Esophagus muscularis mucosa (tissue), 4 donors: ENCODE results near the gene CLCN4. TPM values are rescaled to one million over a fixed set of nuclear protein-coding genes. Genes with fewer than 3 reads are reported as not detected.

Experiments used
- DNase-seq: peaks from one replicate; pipeline ENCODE4 v3.0.0-alpha.2; 2017; ENCODE audit errors: extremely low spot score
- H3K27ac ChIP-seq, 4 donors: fragments of 200-600 bp; sonication (generic); replicated peaks in 1 of 4; 1 replicate in 3 of 4; 2 replicates in 1 of 4; pipeline ENCODE4 v1.5.1; 2016 to 2019; ENCODE audit warnings: mild to moderate bottlenecking in 1 of 4
- H3K27me3 ChIP-seq, 4 donors: fragments of 200-600 bp; sonication (generic); one replicate each; pipeline versions ENCODE4 v1.5.1 to v1.6.0; 2016 to 2019
- H3K36me3 ChIP-seq, 4 donors: fragments of 200-600 bp; sonication (generic); one replicate each; pipeline ENCODE4 v1.5.1; 2016 to 2019
- H3K4me1 ChIP-seq, 4 donors: fragments of 200-600 bp; sonication (generic); one replicate each; pipeline ENCODE4 v1.5.1; 2016 to 2019
- H3K4me3 ChIP-seq, 4 donors: fragments of 200-600 bp; sonication (generic); 1 replicate in 2 of 4; 2 replicates in 2 of 4; pipeline ENCODE4 v1.5.1; 2016 to 2019; ENCODE audit warnings: mild to moderate bottlenecking in 4 of 4, moderate library complexity in 1 of 4
- H3K9me3 ChIP-seq, 4 donors: fragments of 200-600 bp; sonication (generic); 1 replicate in 3 of 4; 2 replicates in 1 of 4; pipeline ENCODE4 v1.5.1; 2016 to 2019
- EP300 ChIP-seq: sonication (generic); formaldehyde crosslinking; IDR thresholded peaks from one replicate; pipeline ENCODE4 v1.6.1; 2017; ENCODE audit warnings: antibody characterized with exemption
- POLR2A ChIP-seq: fragments of 450-650 bp; IDR thresholded peaks from one replicate; pipeline ENCODE4 v1.6.1; 2017; ENCODE audit warnings: antibody characterized with exemption, moderate library complexity, mild to moderate bottlenecking, low read depth
- POLR2AphosphoS5 ChIP-seq, 2 donors: sonication (generic); formaldehyde crosslinking; IDR thresholded peaks; one replicate each; pipeline ENCODE4 v1.6.1; 2017; ENCODE audit warnings: antibody characterized with exemption in 2 of 2
- WGBS: methylation state at CpG from one replicate; pipeline ENCODE4 v1.1.5; 2018; 5-methylcytosine and 5-hydroxymethylcytosine counted together
- intact Hi-C: fragments of 100-400 bp; cut with DNase I; formaldehyde crosslinking; loops from one replicate; pipeline ENCODE4 v1.15.1; 2023
- total RNA-seq, 4 donors: library from RNA; depleted of rRNA; stranded (reverse); fragments of >200 nt; gene quantifications; one replicate each; pipeline versions ENCODE4 v1.1.0 to v1.2.1, GENCODE V29; 2016
- TF ChIP-seq, protein P1 (sequence below), 3 experiments: fragments of 200-600 bp in 2 of 3; fragments of 450-650 bp in 1 of 3; sonication (generic) in 2 of 3; IDR thresholded peaks; one replicate each; pipeline ENCODE4 v1.5.1; 2017 to 2019; ENCODE audit warnings: antibody characterized with exemption in 3 of 3, mild to moderate bottlenecking in 2 of 3, moderate library complexity in 1 of 3

The CLCN4 gene
- total RNA-seq, 4 donors from 2014 or later = 0.42 to 1.8 (median 1.1) TPM

DNA sequence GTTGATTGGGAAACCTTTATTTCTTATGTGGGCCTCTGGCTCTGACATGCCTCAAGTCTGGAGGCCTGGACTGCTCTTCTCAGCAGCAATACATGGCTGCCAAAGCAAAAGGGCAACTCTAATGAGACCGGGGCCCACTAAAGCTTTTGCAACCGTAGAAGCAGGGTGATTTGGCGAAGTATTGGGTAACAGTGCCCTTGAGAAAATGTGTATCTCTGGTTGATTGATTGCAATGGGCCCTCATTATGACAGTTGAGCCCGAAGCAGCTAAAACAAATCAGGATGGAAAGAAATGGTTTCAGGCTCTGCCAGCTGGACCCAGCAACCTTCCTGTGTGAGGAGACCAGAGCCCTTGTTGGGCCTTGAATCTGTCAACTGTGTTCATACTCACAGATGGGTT, 73.4 kb downstream of the CLCN4 start:
- TF ChIP-seq EP300 (no peak), POLR2AphosphoS5 (IDR thresholded peaks at IDR 0.05) (no peak), POLR2A (no peak)
- TF ChIP-seq, protein P1, sequence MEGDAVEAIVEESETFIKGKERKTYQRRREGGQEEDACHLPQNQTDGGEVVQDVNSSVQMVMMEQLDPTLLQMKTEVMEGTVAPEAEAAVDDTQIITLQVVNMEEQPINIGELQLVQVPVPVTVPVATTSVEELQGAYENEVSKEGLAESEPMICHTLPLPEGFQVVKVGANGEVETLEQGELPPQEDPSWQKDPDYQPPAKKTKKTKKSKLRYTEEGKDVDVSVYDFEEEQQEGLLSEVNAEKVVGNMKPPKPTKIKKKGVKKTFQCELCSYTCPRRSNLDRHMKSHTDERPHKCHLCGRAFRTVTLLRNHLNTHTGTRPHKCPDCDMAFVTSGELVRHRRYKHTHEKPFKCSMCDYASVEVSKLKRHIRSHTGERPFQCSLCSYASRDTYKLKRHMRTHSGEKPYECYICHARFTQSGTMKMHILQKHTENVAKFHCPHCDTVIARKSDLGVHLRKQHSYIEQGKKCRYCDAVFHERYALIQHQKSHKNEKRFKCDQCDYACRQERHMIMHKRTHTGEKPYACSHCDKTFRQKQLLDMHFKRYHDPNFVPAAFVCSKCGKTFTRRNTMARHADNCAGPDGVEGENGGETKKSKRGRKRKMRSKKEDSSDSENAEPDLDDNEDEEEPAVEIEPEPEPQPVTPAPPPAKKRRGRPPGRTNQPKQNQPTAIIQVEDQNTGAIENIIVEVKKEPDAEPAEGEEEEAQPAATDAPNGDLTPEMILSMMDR (IDR thresholded peaks at IDR 0.05) = no peak
- no peaks in the 10 kb centered on the region for H3K9me3 ChIP-seq
- H3K4me3 ChIP-seq = no peak overlapping the region
- no peak for DNase-seq
- WGBS = 73% methylated on average over 4 of the region's 4 CpGs
- no peak overlapping the region for H3K27ac ChIP-seq
- intact Hi-C loops = no loop called here
- H3K27me3 ChIP-seq = no peaks in the 10 kb centered on the region
- H3K36me3 ChIP-seq = no peaks in the 10 kb centered on the region
- no peaks in the 10 kb centered on the region for H3K4me1 ChIP-seq

DNA sequence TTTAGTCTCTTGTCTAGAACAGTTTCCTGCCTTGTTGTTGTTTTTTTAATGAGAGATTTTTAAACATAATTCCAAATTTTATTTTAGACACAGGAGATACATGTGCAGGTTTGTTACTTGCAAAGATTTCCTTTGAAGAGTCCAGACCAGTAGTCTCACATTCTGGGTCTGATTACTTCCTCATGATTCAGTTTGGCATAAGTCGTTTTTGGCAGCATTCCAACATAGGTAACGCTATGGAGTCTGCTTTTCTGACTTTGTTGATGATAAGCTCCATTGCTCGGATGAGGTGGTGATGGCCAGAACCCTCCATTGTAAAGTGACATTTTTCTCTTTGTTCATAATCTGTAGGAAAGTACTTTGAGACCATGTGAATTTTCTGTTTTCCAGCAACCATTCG, 74.7 kb downstream of the CLCN4 start:
- H3K4me1 ChIP-seq = no peaks in the 10 kb centered on the region
- no peak overlapping the region for H3K27ac ChIP-seq
- no peaks in the 10 kb centered on the region for H3K9me3 ChIP-seq
- TF ChIP-seq POLR2AphosphoS5 (IDR thresholded peaks at IDR 0.05) (no peak), POLR2A (no peak), EP300 (no peak)
- TF ChIP-seq, protein P1 (IDR thresholded peaks at IDR 0.05) = no peak
- DNase-seq = no peak
- no peak overlapping the region for H3K4me3 ChIP-seq
- intact Hi-C loops = no loop called here
- WGBS = 52% methylated on average over 4 of the region's 4 CpGs
- no peaks in the 10 kb centered on the region for H3K36me3 ChIP-seq
- H3K27me3 ChIP-seq = no peaks in the 10 kb centered on the region

DNA sequence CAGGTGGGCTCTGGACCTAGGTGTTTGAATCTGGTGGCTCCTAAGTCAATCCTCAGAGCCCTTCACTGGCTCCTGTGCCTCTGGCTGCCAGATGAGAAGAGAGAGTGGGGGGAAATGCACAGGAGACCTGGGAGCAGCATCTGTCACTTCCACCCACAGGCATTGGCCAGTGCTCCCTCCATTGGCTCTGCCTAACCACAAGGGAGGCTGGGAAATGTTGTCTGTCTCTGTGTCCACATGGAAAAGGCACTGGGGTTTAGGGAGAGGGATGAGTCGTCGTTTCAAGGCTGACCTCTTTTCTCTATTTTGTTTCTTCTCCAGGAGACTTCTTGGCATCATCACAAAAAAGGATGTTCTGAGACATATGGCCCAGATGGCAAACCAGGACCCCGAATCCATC, 76.4 kb downstream of the CLCN4 start:
- H3K27ac ChIP-seq = no peak overlapping the region
- no peak for DNase-seq
- no peaks in the 10 kb centered on the region for H3K27me3 ChIP-seq
- H3K36me3 ChIP-seq = no peaks in the 10 kb centered on the region
- H3K4me3 ChIP-seq = no peak overlapping the region
- TF ChIP-seq, protein P1 (IDR thresholded peaks at IDR 0.05) = no peak
- no peak for TF ChIP-seq EP300
- TF ChIP-seq POLR2A = no peak
- no peak for TF ChIP-seq POLR2AphosphoS5 (IDR thresholded peaks at IDR 0.05)
- WGBS = 40% methylated on average over 3 of the region's 3 CpGs
- H3K4me1 ChIP-seq = no peaks in the 10 kb centered on the region
- intact Hi-C loops = no loop called here
- H3K9me3 ChIP-seq = no peaks in the 10 kb centered on the region

DNA sequence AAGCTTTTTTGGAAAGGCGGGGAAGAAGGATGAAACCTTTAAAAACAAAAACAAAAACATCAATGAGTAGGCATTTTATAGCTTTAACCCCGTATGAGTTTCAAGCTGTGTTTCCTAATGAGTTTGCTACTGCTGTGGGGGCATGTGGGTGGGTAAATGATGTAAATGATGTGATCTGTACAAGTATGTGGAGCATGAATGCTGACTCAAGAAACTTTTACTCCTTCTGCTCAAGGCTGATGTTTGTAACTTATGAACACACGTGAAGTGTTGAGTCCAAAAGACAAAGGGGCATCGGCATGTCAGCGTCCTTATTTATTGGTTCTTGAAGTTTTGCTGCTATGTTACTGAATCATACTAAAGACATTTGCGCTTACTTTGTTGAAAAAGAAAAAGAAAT, 76.9 kb downstream of the CLCN4 start:
- no peaks in the 10 kb centered on the region for H3K36me3 ChIP-seq
- DNase-seq = no peak
- intact Hi-C loops = no loop called here
- H3K9me3 ChIP-seq = no peaks in the 10 kb centered on the region
- H3K27ac ChIP-seq = no peak overlapping the region
- no peak for TF ChIP-seq POLR2AphosphoS5 (IDR thresholded peaks at IDR 0.05)
- TF ChIP-seq POLR2A = no peak
- TF ChIP-seq, protein P1 (IDR thresholded peaks at IDR 0.05) = no peak
- no peak for TF ChIP-seq EP300
- no peaks in the 10 kb centered on the region for H3K27me3 ChIP-seq
- 80% methylated on average over 6 of the region's 6 CpGs for WGBS
- no peaks in the 10 kb centered on the region for H3K4me1 ChIP-seq
- H3K4me3 ChIP-seq = no peak overlapping the region

DNA sequence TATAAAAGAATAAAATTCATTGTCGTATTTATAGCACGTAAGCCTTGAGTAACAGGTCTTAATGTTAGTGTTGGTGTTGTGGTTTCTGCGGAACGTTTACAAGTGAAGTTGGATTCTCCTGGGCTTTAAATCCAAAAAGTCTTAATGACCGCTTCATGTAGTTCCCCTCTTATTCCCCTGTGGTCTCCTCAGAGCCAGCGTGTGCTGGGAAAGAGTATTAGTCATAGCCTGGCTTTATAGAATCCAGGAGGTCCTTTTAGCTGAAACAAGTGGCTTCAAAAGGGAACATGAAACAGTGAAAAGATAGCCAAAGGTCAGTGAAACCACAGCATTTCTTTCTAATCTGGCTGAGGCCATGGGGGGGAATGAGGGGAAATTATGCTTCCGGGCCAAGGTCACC, 79.1 kb downstream of the CLCN4 start:
- TF ChIP-seq POLR2A = no peak
- TF ChIP-seq, protein P1 (IDR thresholded peaks at IDR 0.05) = no peak
- TF ChIP-seq EP300 = no peak
- no peak for TF ChIP-seq POLR2AphosphoS5 (IDR thresholded peaks at IDR 0.05)
- Histone ChIP-seq H3K27me3 (no peaks in the 10 kb centered on the region), H3K27ac (no peak overlapping the region), H3K4me3 (no peak overlapping the region), H3K36me3 (no peaks in the 10 kb centered on the region), H3K4me1 (peaks cover 0 to 2% (median 0%) of the 10 kb centered on the region in 4 donors), H3K9me3 (no peaks in the 10 kb centered on the region)
- DNase-seq = no peak
- 81% methylated on average over 7 of the region's 7 CpGs for WGBS
- intact Hi-C loops = no loop called here
